Measurements from ENCODE around the gene CRIM1.
A peak's percentile ranks its signal among the peaks of the same experiment; 100 is the strongest.

The CRIM1 gene

GRCh38 chr2:36541891-36542595, 186.5 kb downstream of the CRIM1 start:
- Mint-ChIP-seq H3K27me3 (ENCODE audit: low read depth) (no peaks in the 10 kb centered on the region), H3K36me3 (ENCODE audit: low read depth) (peaks cover 46% of the 10 kb centered on the region), H3K4me3 (no peak overlapping the region), H3K4me1 (no peaks in the 10 kb centered on the region), H3K9me3 (no peaks in the 10 kb centered on the region), H3K27ac (peak overlapping the region in 1 of 3 experiments; percentile 22)
- TF ChIP-seq CTCF (IDR thresholded peaks at IDR 0.05; ENCODE audit: unreplicated experiment in 3 of 3) = no peak

GRCh38 chr2:36544638-36545338, 189.2 kb downstream of the CRIM1 start:
- TF ChIP-seq CTCF (IDR thresholded peaks at IDR 0.05; ENCODE audit: unreplicated experiment in 3 of 3) = peak in 1 of 3 experiments; percentile 13
- Mint-ChIP-seq H3K27me3 (ENCODE audit: low read depth) (no peaks in the 10 kb centered on the region), H3K36me3 (ENCODE audit: low read depth) (peaks cover 56% of the 10 kb centered on the region), H3K4me3 (no peak overlapping the region), H3K4me1 (peaks cover 5% of the 10 kb centered on the region), H3K27ac (no peak overlapping the region), H3K9me3 (no peaks in the 10 kb centered on the region)

GRCh38 chr2:36545871-36546416, 190.4 kb downstream of the CRIM1 start:
- no peak for TF ChIP-seq CTCF (IDR thresholded peaks at IDR 0.05; ENCODE audit: unreplicated experiment in 3 of 3)
- no peaks in the 10 kb centered on the region for H3K9me3 Mint-ChIP-seq
- H3K27me3 Mint-ChIP-seq (ENCODE audit: low read depth) = no peaks in the 10 kb centered on the region
- H3K4me3 Mint-ChIP-seq = no peak overlapping the region
- H3K36me3 Mint-ChIP-seq (ENCODE audit: low read depth) = peaks cover 60% of the 10 kb centered on the region
- H3K4me1 Mint-ChIP-seq = peaks cover 5% of the 10 kb centered on the region
- no peak overlapping the region for H3K27ac Mint-ChIP-seq

GRCh38 chr2:36547906-36548305, 192.3 kb downstream of the CRIM1 start:
- H3K36me3 Mint-ChIP-seq (ENCODE audit: low read depth) = peaks cover 67% of the 10 kb centered on the region
- peaks cover 5% of the 10 kb centered on the region for H3K4me1 Mint-ChIP-seq
- peak overlapping the region in 1 of 3 experiments; percentile 54 for H3K27ac Mint-ChIP-seq
- no peaks in the 10 kb centered on the region for H3K9me3 Mint-ChIP-seq
- no peak overlapping the region for H3K4me3 Mint-ChIP-seq
- no peaks in the 10 kb centered on the region for H3K27me3 Mint-ChIP-seq (ENCODE audit: low read depth)
- no peak for TF ChIP-seq CTCF (IDR thresholded peaks at IDR 0.05; ENCODE audit: unreplicated experiment in 3 of 3)

- peaks cover 78% of the 10 kb centered on the region for H3K36me3 Mint-ChIP-seq (ENCODE audit: low read depth)
- H3K4me3 Mint-ChIP-seq = no peak overlapping the region
- no peaks in the 10 kb centered on the region for H3K27me3 Mint-ChIP-seq (ENCODE audit: low read depth)
- H3K4me1 Mint-ChIP-seq = peaks cover 5% of the 10 kb centered on the region
- H3K27ac Mint-ChIP-seq = peak overlapping the region; percentile 1 to 54 (median 17)
- no peaks in the 10 kb centered on the region for H3K9me3 Mint-ChIP-seq
- no peak for TF ChIP-seq CTCF (IDR thresholded peaks at IDR 0.05; ENCODE audit: unreplicated experiment in 3 of 3)
These were observed 193.6 kb downstream of the CRIM1 start for GRCh38 chr2:36549165-36549574.

Data from nephron (organoid).